Liver (tissue), 9 donors: ENCODE measurements around the gene NCOA3. TPM values are rescaled to one million over a fixed set of nuclear protein-coding genes. Genes with fewer than 3 reads are reported as not detected.

ENCODE experiments used
- DNase-seq: peaks from one replicate; pipeline ENCODE4 v3.0.0-alpha.2; 2017; ENCODE audit warnings: low spot score
- H3K27ac ChIP-seq, 2 donors: one replicate each; pipeline ENCODE4 v1.7.0; 2013; ENCODE audit warnings: inconsistent platforms in 2 of 2, low read length in 2 of 2, control low read depth in 1 of 2, low read depth in 1 of 2, mild to moderate bottlenecking in 1 of 2
- H3K27me3 ChIP-seq, 4 donors: one replicate each; pipeline versions ENCODE4 v1.6.1 to v1.7.0; 2013; ENCODE audit warnings: low read length in 3 of 4, inconsistent platforms in 1 of 4, mild to moderate bottlenecking in 1 of 4, moderate library complexity in 1 of 4; ENCODE audit not compliant: control insufficient read depth in 4 of 4, insufficient read depth in 4 of 4
- H3K36me3 ChIP-seq, 4 donors: one replicate each; pipeline versions ENCODE4 v1.6.1 to v1.7.0; 2013; ENCODE audit warnings: low read length in 3 of 4, mild to moderate bottlenecking in 3 of 4, low read depth in 1 of 4, moderate library complexity in 1 of 4; ENCODE audit not compliant: control insufficient read depth in 4 of 4, insufficient read depth in 3 of 4
- H3K4me1 ChIP-seq, 4 donors: one replicate each; pipeline versions ENCODE4 v1.6.1 to v1.7.0; 2013; ENCODE audit warnings: low read length in 3 of 4, mild to moderate bottlenecking in 3 of 4, moderate library complexity in 1 of 4; ENCODE audit not compliant: control insufficient read depth in 4 of 4, insufficient read depth in 4 of 4
- H3K4me3 ChIP-seq, 3 donors: one replicate each; pipeline versions ENCODE4 v1.6.1 to v1.7.0; 2013; ENCODE audit warnings: low read length in 3 of 3, control low read depth in 1 of 3, low read depth in 1 of 3, mild to moderate bottlenecking in 1 of 3
- H3K9ac ChIP-seq, 2 donors: one replicate each; pipeline ENCODE4 v1.7.0; 2013; ENCODE audit warnings: low read length in 2 of 2, mild to moderate bottlenecking in 2 of 2, moderate library complexity in 2 of 2, control low read depth in 1 of 2, low read depth in 1 of 2
- H3K9me3 ChIP-seq, 4 donors: one replicate each; pipeline versions ENCODE4 v1.6.1 to v1.7.0; 2013; ENCODE audit warnings: low read length in 3 of 4; ENCODE audit not compliant: control insufficient read depth in 4 of 4
- EGR1 ChIP-seq, 2 donors: IDR thresholded peaks; 2 replicates each; pipeline ENCODE4 v1.6.1; 2016 to 2018; ENCODE audit warnings: antibody characterized with exemption in 2 of 2, low read depth in 2 of 2
- FOXA2 ChIP-seq: IDR thresholded peaks from 2 replicates; pipeline ENCODE4 v1.6.1; 2016; ENCODE audit warnings: antibody characterized with exemption
- GABPA ChIP-seq, 2 donors: IDR thresholded peaks in 1 of 2; conservative IDR thresholded peaks in 1 of 2; 2 replicates each; pipeline ENCODE4 v1.6.1; 2016; ENCODE audit warnings: antibody characterized with exemption in 2 of 2, mild to moderate bottlenecking in 1 of 2, moderate library complexity in 1 of 2
- HNF4A ChIP-seq, 2 donors: conservative IDR thresholded peaks; 2 replicates each; pipeline ENCODE4 v1.6.1; 2016; ENCODE audit warnings: antibody characterized with exemption in 2 of 2, mild to moderate bottlenecking in 2 of 2
- NR2F2 ChIP-seq: IDR thresholded peaks from 2 replicates; pipeline ENCODE4 v1.6.1; 2016; ENCODE audit warnings: antibody characterized with exemption
- RAD21 ChIP-seq, 2 donors: IDR thresholded peaks; 2 replicates each; pipeline ENCODE4 v1.6.1; 2016; ENCODE audit warnings: antibody characterized with exemption in 2 of 2, mild to moderate bottlenecking in 2 of 2
- RXRA ChIP-seq, 2 donors: IDR thresholded peaks; 2 replicates each; pipeline ENCODE4 v1.6.1; 2017 to 2018; ENCODE audit warnings: antibody characterized with exemption in 2 of 2, mild to moderate bottlenecking in 1 of 2
- SP1 ChIP-seq: IDR thresholded peaks from 2 replicates; pipeline ENCODE4 v1.6.1; 2018; ENCODE audit warnings: antibody characterized with exemption, mild to moderate bottlenecking
- TAF1 ChIP-seq: conservative IDR thresholded peaks from 2 replicates; pipeline ENCODE4 v1.6.1; 2016; ENCODE audit warnings: antibody characterized with exemption, mild to moderate bottlenecking
- YY1 ChIP-seq: IDR thresholded peaks from 2 replicates; pipeline ENCODE4 v1.6.1; 2016; ENCODE audit warnings: antibody characterized with exemption, mild to moderate bottlenecking
- WGBS: extraction: QIAGEN DNeasy Blood & Tissue Kit; methylation state at CpG from one replicate; pipeline ENCODE4 v1.1.7; 2013; 5-methylcytosine and 5-hydroxymethylcytosine counted together
- polyA plus RNA-seq, 2 donors: library from polyadenylated mRNA; stranded (reverse) in 1 of 2; unstranded in 1 of 2; fragments of 200-250 nt in 1 of 2; fragments of >200 nt in 1 of 2; fragmentation: Nextera tagmentation in 1 of 2; extraction: Ambion mirVana in 1 of 2; gene quantifications; one replicate each; pipeline versions ENCODE4 v1.2.1 to v1.2.3, GENCODE V29; 2013 to 2015
- total RNA-seq, 2 donors: library from RNA; depleted of rRNA; stranded (reverse); fragments of >200 nt; gene quantifications; one replicate each; pipeline ENCODE4 v1.2.3, GENCODE V29; 2014
- TF ChIP-seq, protein P1 (sequence below): IDR thresholded peaks from 2 replicates; pipeline ENCODE4 v1.6.1; 2016; ENCODE audit warnings: antibody characterized with exemption
- TF ChIP-seq, protein P2 (sequence below): IDR thresholded peaks from 2 replicates; pipeline ENCODE4 v1.6.1; 2016; ENCODE audit warnings: antibody characterized with exemption
- TF ChIP-seq, protein P3 (sequence below): fragments of 150-350 bp; IDR thresholded peaks from 2 replicates; pipeline ENCODE4 v1.5.1; 2017; ENCODE audit warnings: improper control_type of control experiment, low read depth, low read length; ENCODE audit not compliant: missing input control
- TF ChIP-seq, protein P4 (sequence below): IDR thresholded peaks from 2 replicates; pipeline ENCODE4 v1.6.1; 2016; ENCODE audit warnings: antibody characterized with exemption, mild to moderate bottlenecking
- donor health status: healthy.
- donor health status: healthy.
- donor health status: healthy.
- donor health status: healthy.
- donor health status: healthy.

The NCOA3 gene
- total and polyA plus RNA-seq, 4 donors, result 3.8 to 18.2 (median 8.9) TPM

DNA sequence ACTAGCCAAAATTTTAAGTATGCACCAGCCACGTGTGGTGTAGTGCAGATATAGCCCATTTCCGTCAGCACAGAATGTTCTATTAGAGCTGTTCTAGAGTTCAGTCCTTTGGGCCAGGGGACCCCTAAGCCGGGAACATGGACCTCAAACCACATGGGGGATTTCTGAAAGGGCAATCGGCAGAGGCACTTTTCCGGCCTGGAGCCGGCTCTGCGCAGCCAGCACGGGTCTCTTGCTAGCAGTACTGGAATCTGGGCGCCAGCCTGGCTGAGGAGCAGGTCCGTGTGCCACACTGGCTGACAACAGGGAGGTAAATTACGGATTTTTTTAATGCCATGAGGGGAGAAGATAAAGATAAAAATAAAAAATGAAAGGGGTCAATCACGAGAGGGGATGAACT lies 163.1 kb downstream of the NCOA3 start:
- 92% methylated on average over 12 of the region's 12 CpGs for WGBS
- DNase-seq, result no peak

DNA sequence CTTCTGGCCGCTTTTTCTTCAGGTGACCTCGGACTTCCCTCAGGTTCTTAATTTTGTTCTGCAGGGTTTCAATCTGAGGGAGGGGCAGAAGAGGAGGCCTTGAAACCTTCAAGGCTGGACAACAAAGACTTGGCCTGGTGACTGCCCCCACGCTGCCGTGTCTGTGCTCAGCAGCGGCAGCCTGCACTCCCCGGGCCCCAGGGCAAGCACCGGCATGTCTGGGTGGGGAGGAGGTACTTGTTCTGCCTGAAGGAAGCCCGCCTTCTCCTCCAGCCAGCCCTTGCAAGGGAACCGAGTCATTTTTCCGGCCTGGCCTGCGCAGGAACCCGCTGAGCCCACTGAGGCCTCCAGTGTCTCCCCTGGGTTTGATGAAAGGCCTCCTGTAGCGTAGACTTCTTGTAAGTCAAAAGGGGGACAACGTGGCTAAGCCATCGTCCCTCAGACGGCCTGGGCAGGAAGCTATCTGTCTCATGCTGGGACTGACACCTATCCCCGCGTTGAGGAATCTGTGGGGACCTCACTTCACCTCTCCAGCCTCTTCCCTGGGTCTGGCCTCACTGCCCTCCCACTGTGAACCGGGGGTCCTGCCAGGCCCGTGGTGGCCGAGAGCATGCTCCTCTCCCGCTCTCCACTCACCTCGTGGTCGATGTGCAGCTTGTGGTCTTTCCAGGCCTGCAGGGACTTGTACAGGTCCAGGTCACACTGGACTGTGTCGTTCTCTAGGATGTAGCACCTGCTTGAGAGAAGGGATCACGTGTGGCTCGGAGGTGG lies 163.7 kb downstream of the NCOA3 start:
- TF ChIP-seq, protein P1, sequence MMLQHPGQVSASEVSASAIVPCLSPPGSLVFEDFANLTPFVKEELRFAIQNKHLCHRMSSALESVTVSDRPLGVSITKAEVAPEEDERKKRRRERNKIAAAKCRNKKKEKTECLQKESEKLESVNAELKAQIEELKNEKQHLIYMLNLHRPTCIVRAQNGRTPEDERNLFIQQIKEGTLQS, result no peak
- TF ChIP-seq, protein P2, sequence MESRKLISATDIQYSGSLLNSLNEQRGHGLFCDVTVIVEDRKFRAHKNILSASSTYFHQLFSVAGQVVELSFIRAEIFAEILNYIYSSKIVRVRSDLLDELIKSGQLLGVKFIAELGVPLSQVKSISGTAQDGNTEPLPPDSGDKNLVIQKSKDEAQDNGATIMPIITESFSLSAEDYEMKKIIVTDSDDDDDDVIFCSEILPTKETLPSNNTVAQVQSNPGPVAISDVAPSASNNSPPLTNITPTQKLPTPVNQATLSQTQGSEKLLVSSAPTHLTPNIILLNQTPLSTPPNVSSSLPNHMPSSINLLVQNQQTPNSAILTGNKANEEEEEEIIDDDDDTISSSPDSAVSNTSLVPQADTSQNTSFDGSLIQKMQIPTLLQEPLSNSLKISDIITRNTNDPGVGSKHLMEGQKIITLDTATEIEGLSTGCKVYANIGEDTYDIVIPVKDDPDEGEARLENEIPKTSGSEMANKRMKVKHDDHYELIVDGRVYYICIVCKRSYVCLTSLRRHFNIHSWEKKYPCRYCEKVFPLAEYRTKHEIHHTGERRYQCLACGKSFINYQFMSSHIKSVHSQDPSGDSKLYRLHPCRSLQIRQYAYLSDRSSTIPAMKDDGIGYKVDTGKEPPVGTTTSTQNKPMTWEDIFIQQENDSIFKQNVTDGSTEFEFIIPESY, result no peak
- TF ChIP-seq RAD21 (IDR thresholded peaks at IDR 0.05) (no peak), EGR1 (IDR thresholded peaks at IDR 0.05; ENCODE audit: low read depth in 2 of 2) (no peak), YY1 (no peak), SP1 (no peak), NR2F2 (no peak), FOXA2 (no peak), HNF4A (conservative IDR thresholded peaks at IDR 0.05) (no peak), GABPA (IDR thresholded peaks at IDR 0.05 in 1 of 2, conservative IDR thresholded peaks at IDR 0.05 in 1 of 2) (no peak), TAF1 (no peak), RXRA (IDR thresholded peaks at IDR 0.05) (no peak)
- TF ChIP-seq, protein P3, sequence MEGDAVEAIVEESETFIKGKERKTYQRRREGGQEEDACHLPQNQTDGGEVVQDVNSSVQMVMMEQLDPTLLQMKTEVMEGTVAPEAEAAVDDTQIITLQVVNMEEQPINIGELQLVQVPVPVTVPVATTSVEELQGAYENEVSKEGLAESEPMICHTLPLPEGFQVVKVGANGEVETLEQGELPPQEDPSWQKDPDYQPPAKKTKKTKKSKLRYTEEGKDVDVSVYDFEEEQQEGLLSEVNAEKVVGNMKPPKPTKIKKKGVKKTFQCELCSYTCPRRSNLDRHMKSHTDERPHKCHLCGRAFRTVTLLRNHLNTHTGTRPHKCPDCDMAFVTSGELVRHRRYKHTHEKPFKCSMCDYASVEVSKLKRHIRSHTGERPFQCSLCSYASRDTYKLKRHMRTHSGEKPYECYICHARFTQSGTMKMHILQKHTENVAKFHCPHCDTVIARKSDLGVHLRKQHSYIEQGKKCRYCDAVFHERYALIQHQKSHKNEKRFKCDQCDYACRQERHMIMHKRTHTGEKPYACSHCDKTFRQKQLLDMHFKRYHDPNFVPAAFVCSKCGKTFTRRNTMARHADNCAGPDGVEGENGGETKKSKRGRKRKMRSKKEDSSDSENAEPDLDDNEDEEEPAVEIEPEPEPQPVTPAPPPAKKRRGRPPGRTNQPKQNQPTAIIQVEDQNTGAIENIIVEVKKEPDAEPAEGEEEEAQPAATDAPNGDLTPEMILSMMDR, result no peak
- TF ChIP-seq, protein P4, sequence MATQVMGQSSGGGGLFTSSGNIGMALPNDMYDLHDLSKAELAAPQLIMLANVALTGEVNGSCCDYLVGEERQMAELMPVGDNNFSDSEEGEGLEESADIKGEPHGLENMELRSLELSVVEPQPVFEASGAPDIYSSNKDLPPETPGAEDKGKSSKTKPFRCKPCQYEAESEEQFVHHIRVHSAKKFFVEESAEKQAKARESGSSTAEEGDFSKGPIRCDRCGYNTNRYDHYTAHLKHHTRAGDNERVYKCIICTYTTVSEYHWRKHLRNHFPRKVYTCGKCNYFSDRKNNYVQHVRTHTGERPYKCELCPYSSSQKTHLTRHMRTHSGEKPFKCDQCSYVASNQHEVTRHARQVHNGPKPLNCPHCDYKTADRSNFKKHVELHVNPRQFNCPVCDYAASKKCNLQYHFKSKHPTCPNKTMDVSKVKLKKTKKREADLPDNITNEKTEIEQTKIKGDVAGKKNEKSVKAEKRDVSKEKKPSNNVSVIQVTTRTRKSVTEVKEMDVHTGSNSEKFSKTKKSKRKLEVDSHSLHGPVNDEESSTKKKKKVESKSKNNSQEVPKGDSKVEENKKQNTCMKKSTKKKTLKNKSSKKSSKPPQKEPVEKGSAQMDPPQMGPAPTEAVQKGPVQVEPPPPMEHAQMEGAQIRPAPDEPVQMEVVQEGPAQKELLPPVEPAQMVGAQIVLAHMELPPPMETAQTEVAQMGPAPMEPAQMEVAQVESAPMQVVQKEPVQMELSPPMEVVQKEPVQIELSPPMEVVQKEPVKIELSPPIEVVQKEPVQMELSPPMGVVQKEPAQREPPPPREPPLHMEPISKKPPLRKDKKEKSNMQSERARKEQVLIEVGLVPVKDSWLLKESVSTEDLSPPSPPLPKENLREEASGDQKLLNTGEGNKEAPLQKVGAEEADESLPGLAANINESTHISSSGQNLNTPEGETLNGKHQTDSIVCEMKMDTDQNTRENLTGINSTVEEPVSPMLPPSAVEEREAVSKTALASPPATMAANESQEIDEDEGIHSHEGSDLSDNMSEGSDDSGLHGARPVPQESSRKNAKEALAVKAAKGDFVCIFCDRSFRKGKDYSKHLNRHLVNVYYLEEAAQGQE, result no peak
- Histone ChIP-seq H3K27me3 (no peaks in the 10 kb centered on the region), H3K9me3 (no peaks in the 10 kb centered on the region), H3K36me3 (peaks cover 2 to 15% (median 5%) of the 10 kb centered on the region in 4 donors), H3K9ac (no peak overlapping the region), H3K4me3 (no peak overlapping the region), H3K4me1 (no peaks in the 10 kb centered on the region), H3K27ac (no peak overlapping the region)
- no peak for DNase-seq
- 94% methylated on average over 27 of the region's 27 CpGs for WGBS

More for the DNA sequence above, 163.1 kb downstream of the NCOA3 start:
- H3K36me3 ChIP-seq, result peaks cover 2 to 15% (median 5%) of the 10 kb centered on the region in 4 donors
- no peaks in the 10 kb centered on the region for H3K27me3 ChIP-seq
- H3K27ac ChIP-seq, result no peak overlapping the region
- TF ChIP-seq, protein P4, result no peak
- no peak overlapping the region for H3K4me3 ChIP-seq
- H3K4me1 ChIP-seq, result no peaks in the 10 kb centered on the region
- H3K9ac ChIP-seq, result no peak overlapping the region
- H3K9me3 ChIP-seq, result no peaks in the 10 kb centered on the region
